GM18951 (cell line): ENCODE measurements around the gene CROCC2.

Source experiments
- POLR2A ChIP-seq: IDR thresholded peaks from 4 replicates; pipeline ENCODE4 v1.6.1; 2011; ENCODE audit warnings: mild to moderate bottlenecking; ENCODE audit not compliant: insufficient read length, insufficient read depth; ENCODE audit errors: extremely low read depth
- in situ Hi-C: fragments of 300-500 bp; cut with MboI; formaldehyde crosslinking; loops from one replicate; pipeline ENCODE4 v1.12.0; 2022; ENCODE audit warnings: low sequenced_read_pairs, mixed read lengths, inconsistent platforms; ENCODE audit not compliant: unreplicated experiment

Gene CROCC2

GRCh38 chr2:241007880-241008710, 102.0 kb downstream of the CROCC2 start:
- in situ Hi-C loops: no loop called here
- no peak for TF ChIP-seq POLR2A

- no peak for TF ChIP-seq POLR2A
- in situ Hi-C loops: no loop called here
These were observed 102.6 kb downstream of the CROCC2 start for GRCh38 chr2:241008711-241009121.

GRCh38 chr2:241009191-241009590, 103.1 kb downstream of the CROCC2 start:
- TF ChIP-seq POLR2A: no peak
- in situ Hi-C loops: no loop called here

DNA sequence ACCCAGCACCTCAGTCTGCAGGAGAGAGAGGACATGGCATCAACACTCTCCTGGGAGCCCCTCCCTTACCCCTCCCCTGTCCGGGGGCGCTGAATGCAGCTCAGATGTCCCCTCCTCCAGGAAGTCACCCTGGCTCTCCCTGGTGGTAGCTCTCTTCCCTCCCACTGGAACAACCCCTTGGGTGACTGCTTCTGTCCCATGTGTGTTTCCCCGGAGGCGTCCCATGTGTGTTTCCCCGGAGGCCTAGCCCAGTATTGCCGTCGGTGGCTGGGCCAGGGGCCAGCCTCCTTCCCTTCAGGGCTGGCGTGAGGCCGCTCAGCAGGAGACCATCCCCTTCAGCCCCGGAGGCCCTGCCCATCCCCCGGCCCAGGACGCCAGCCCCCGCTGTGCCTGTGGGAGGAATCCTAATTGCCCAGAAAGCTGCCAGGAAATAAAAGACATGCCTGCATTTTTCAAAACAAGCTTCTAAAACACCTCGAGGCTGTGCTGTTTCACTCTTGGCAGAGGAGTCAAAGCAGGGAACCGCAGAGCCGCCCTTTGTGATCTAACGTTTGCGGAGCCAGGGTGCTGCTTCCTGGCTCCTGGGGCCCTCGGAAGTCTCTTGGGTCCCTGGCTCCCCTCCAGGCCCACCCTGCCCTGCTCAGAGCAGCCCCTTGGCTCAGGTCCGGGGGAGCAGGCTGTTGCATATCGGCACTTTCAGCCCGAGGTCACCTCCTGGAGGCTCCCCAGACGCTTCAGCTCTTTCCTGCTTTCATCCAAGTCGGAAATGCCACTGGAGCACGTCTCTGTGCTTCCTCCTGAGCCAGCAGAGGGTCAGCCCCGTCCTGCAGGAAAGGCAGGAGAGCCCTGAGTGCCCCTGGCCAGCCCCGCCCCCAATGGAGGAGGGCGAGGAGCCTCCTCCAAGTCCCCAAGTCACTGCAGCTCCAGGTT, 103.7 kb downstream of the CROCC2 start:
- in situ Hi-C loops: no loop called here
- TF ChIP-seq POLR2A: no peak

- no peak for TF ChIP-seq POLR2A
- in situ Hi-C loops: no loop called here
These were observed 104.6 kb downstream of the CROCC2 start for GRCh38 chr2:241010531-241011295.

DNA sequence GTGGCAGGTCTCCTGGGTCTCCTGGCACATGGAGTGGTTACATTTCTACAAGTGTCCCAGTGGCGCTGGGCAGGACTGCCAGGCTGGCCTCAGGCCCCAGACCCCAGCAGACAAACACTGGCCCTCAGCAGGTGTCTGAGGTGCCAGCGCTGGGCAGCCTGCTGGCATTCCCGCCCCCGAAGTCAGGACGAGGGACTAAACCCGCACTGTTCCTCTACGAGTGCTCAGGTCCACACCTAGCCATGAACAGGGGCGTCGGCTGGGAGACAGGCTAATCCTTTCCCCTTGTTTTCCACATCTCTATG, 105.1 kb downstream of the CROCC2 start:
- no peak for TF ChIP-seq POLR2A
- in situ Hi-C loops: no loop called here

- in situ Hi-C loops: no loop called here
- no peak for TF ChIP-seq POLR2A
These were observed 105.8 kb downstream of the CROCC2 start for GRCh38 chr2:241011751-241012510.

GRCh38 chr2:241014224-241014623, 108.1 kb downstream of the CROCC2 start:
- TF ChIP-seq POLR2A: no peak
- in situ Hi-C loops: no loop called here

DNA sequence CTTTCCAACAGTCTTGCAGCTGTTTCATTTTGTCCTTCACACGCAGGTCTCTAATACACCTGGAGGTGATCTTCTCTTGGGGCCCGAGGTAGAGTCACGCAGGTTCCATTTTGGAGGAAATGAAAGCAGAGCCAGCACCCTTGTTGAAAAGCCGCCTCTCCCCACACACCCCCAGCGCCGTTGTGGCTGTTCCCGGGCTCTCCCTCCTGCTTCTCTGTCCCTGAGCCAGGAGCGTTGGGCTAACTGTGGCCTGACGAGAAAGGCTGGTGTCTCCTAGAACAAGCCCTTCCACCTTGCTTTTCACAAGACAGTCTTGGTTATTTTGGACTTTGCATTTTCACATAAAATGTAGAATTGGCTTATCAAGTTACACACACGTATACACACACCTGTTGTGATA, 108.6 kb downstream of the CROCC2 start:
- no peak for TF ChIP-seq POLR2A

DNA sequence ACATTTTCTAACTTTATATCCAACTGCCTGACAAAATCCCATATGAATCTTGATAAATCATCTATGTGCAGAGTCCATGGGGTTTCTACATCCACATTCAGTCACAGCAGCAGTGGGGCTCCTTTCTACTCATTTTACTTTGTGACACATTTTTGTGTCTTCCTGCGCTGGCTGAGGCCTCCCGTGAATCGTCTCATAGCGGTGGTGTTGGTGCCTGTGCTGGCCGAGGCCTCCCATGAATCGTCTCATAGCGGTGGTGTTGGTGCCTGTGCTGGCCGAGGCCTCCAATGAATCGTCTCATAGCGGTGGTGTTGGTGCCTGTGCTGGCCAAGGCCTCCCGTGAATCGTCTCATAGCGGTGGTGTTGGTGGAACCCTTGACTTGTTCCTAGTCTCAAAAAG, 109.3 kb downstream of the CROCC2 start:
- no peak for TF ChIP-seq POLR2A
- in situ Hi-C loops: no loop called here

More for the DNA sequence above, 108.6 kb downstream of the CROCC2 start:
- in situ Hi-C loops: no loop called here

DNA sequence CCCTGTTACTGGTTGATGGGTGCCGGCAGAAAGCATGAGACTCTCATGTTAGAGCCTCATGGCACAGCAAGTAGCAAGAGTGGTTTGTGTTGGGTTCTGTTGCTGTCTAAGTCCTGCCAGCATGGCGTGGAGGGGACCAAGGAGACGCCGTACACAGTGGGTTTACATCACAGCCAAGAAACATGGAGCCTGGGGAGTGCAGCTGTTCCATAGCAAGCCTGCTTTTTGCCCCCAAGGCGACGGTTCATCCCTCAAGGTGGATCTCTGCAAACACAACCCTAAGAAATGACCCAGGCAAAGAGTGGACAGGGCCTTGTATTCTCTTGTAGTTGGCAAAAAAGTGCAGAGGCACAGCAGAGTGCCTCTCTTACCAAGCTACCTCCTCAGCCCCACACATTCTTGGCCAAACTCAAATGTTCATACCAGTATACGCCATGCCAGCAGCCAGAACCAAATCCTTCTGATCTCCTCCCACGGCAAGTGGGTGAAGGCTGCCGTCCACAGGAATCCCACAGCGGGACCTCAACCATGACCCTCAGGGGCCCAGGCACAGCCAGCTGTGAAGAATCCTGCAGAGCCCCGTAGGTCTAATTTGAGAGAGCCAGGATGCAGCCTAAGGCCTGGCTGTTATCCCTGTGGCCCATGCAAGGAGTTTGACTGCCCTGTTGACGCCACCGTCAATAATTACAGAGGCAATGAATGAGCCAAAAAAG, 111.2 kb downstream of the CROCC2 start:
- in situ Hi-C loops: no loop called here
- no peak for TF ChIP-seq POLR2A

DNA sequence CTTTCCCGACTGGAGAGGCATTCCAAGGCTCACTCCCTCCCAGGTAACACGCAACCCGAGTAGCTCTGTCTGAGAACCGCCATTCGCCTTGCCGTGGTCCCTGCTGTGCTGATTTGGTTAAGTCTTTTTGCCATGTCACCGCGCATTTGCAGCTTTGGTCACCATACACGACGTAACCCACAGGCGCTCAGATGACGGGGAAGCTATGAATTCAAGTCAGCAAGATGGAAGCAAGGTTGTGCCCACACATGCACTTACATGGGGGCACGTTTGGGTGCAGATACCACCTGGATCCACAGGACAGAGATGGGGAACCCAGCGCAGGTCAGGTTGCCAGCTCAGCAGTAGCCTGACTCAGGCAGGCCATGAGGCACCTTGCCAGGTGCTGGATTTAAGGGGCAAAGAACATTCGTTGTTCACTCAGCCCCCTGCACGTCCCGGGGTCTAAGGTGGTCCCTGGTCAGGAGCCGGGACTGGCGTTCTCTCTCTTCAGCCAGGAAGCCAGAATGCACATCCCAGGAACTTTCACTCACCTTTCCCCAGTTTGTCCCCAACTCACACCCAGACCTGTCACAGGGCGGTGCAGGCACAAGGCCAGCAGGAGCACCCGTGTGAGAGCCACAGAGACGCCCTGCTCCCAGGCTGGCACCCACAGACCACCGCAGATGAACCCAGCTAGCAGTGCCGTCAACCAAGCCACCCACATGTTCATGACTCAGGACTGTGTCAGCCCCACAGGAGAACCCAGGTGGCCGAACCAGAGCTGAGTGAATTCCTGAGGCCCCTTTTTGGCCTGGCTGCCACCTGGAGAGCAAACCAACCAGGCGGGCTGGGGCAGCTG, 112.1 kb downstream of the CROCC2 start:
- TF ChIP-seq POLR2A: no peak

More for the DNA sequence above, 112.1 kb downstream of the CROCC2 start:
- in situ Hi-C loops: no loop called here
